Measurements from ENCODE around the gene SERPINB11. TPM values are rescaled to one million over a fixed set of nuclear protein-coding genes. Genes with fewer than 3 reads are reported as not detected.

SERPINB11 gene
- total RNA-seq, 2 experiments from 2014 or later: not detected

- no peaks in the 10 kb centered on the region for H3K4me1 Mint-ChIP-seq
- no peaks in the 10 kb centered on the region for H3K27me3 Mint-ChIP-seq
- H3K4me3 Mint-ChIP-seq: no peak overlapping the region
- DNase-seq: no peak
- H3K36me3 Mint-ChIP-seq (ENCODE audit: low read depth): no peaks in the 10 kb centered on the region
- H3K9me3 Mint-ChIP-seq: no peaks in the 10 kb centered on the region
- no peak overlapping the region for H3K27ac Mint-ChIP-seq
- POLR2A ChIA-PET: no interaction called here
- CTCF ChIA-PET: no interaction called here
These were observed 13.7 kb upstream of the SERPINB11 start for GRCh38 chr18:63689064-63689463.

- no peak overlapping the region for H3K4me3 Mint-ChIP-seq
- CTCF ChIA-PET: no interaction called here
These were observed 5.6 kb upstream of the SERPINB11 start for GRCh38 chr18:63697097-63697660.

GRCh38 chr18:63700501-63700900, 2.3 kb upstream of the SERPINB11 start:
- no peak overlapping the region for H3K4me3 Mint-ChIP-seq
- H3K36me3 Mint-ChIP-seq (ENCODE audit: low read depth): no peaks in the 10 kb centered on the region
- peaks cover 1% of the 10 kb centered on the region for H3K27me3 Mint-ChIP-seq
- H3K4me1 Mint-ChIP-seq: no peaks in the 10 kb centered on the region
- H3K9me3 Mint-ChIP-seq: no peaks in the 10 kb centered on the region
- H3K27ac Mint-ChIP-seq: no peak overlapping the region
- ChIA-PET POLR2A (no interaction called here), CTCF (no interaction called here)
- DNase-seq: no peak

More at GRCh38 chr18:63697097-63697660, 5.6 kb upstream of the SERPINB11 start:
- Mint-ChIP-seq H3K9me3 (no peaks in the 10 kb centered on the region), H3K27ac (no peak overlapping the region), H3K36me3 (ENCODE audit: low read depth) (no peaks in the 10 kb centered on the region), H3K4me1 (no peaks in the 10 kb centered on the region), H3K27me3 (peaks cover 1% of the 10 kb centered on the region)
- POLR2A ChIA-PET: no interaction called here
- no peak for DNase-seq

GRCh38 chr18:63701952-63702351, 808 bp upstream of the SERPINB11 start:
- CTCF ChIA-PET: no interaction called here
- Mint-ChIP-seq H3K36me3 (ENCODE audit: low read depth) (no peaks in the 10 kb centered on the region), H3K4me3 (no peak overlapping the region), H3K27ac (no peak overlapping the region), H3K4me1 (no peaks in the 10 kb centered on the region), H3K9me3 (no peaks in the 10 kb centered on the region), H3K27me3 (peaks cover 1% of the 10 kb centered on the region)
- DNase-seq: no peak
- POLR2A ChIA-PET: no interaction called here

- ChIA-PET POLR2A (no interaction called here), CTCF (no interaction called here)
- no peak for DNase-seq
- no peaks in the 10 kb centered on the region for H3K9me3 Mint-ChIP-seq
- H3K4me3 Mint-ChIP-seq: no peak overlapping the region
- no peak overlapping the region for H3K27ac Mint-ChIP-seq
- no peaks in the 10 kb centered on the region for H3K36me3 Mint-ChIP-seq (ENCODE audit: low read depth)
- no peaks in the 10 kb centered on the region for H3K4me1 Mint-ChIP-seq
- H3K27me3 Mint-ChIP-seq: no peaks in the 10 kb centered on the region
These were observed 2.6 kb downstream of the SERPINB11 start for GRCh38 chr18:63705401-63705800.

- Mint-ChIP-seq H3K27me3 (no peaks in the 10 kb centered on the region), H3K4me3 (no peak overlapping the region), H3K27ac (no peak overlapping the region), H3K36me3 (ENCODE audit: low read depth) (no peaks in the 10 kb centered on the region), H3K4me1 (no peaks in the 10 kb centered on the region), H3K9me3 (no peaks in the 10 kb centered on the region)
- ChIA-PET CTCF (no interaction called here), POLR2A (no interaction called here)
- no peak for DNase-seq
These were observed 5.1 kb downstream of the SERPINB11 start for GRCh38 chr18:63707816-63708215.

GRCh38 chr18:63708650-63709049, 5.9 kb downstream of the SERPINB11 start:
- Mint-ChIP-seq H3K27me3 (no peaks in the 10 kb centered on the region), H3K27ac (no peak overlapping the region), H3K4me3 (no peak overlapping the region), H3K9me3 (peaks cover 4% of the 10 kb centered on the region), H3K4me1 (no peaks in the 10 kb centered on the region), H3K36me3 (ENCODE audit: low read depth) (no peaks in the 10 kb centered on the region)
- ChIA-PET POLR2A (no interaction called here), CTCF (no interaction called here)
- DNase-seq: no peak

GRCh38 chr18:63725682-63726480, 23.1 kb downstream of the SERPINB11 start:
- ChIA-PET POLR2A (no interaction called here), CTCF (no interaction called here)
- Mint-ChIP-seq H3K36me3 (ENCODE audit: low read depth) (no peaks in the 10 kb centered on the region), H3K9me3 (no peaks in the 10 kb centered on the region), H3K4me3 (no peak overlapping the region), H3K4me1 (no peaks in the 10 kb centered on the region), H3K27me3 (no peaks in the 10 kb centered on the region), H3K27ac (no peak overlapping the region)
- no peak for DNase-seq

- Mint-ChIP-seq H3K36me3 (ENCODE audit: low read depth) (no peaks in the 10 kb centered on the region), H3K4me3 (no peak overlapping the region), H3K27me3 (no peaks in the 10 kb centered on the region), H3K4me1 (no peaks in the 10 kb centered on the region), H3K27ac (no peak overlapping the region), H3K9me3 (no peaks in the 10 kb centered on the region)
- ChIA-PET POLR2A (no interaction called here), CTCF (no interaction called here)
- no peak for DNase-seq
These were observed 28.0 kb downstream of the SERPINB11 start for GRCh38 chr18:63730773-63731172.

GRCh38 chr18:63731215-63731614, 28.5 kb downstream of the SERPINB11 start:
- no peaks in the 10 kb centered on the region for H3K9me3 Mint-ChIP-seq
- no peaks in the 10 kb centered on the region for H3K27me3 Mint-ChIP-seq
- ChIA-PET CTCF (no interaction called here), POLR2A (no interaction called here)
- H3K27ac Mint-ChIP-seq: no peak overlapping the region
- no peaks in the 10 kb centered on the region for H3K4me1 Mint-ChIP-seq
- DNase-seq: no peak
- no peaks in the 10 kb centered on the region for H3K36me3 Mint-ChIP-seq (ENCODE audit: low read depth)
- no peak overlapping the region for H3K4me3 Mint-ChIP-seq

GRCh38 chr18:63736876-63737275, 34.1 kb downstream of the SERPINB11 start:
- no peak for DNase-seq
- CTCF ChIA-PET: no interaction called here
- no peaks in the 10 kb centered on the region for H3K4me1 Mint-ChIP-seq
- no peak overlapping the region for H3K27ac Mint-ChIP-seq
- no peaks in the 10 kb centered on the region for H3K36me3 Mint-ChIP-seq (ENCODE audit: low read depth)
- H3K9me3 Mint-ChIP-seq: no peaks in the 10 kb centered on the region
- POLR2A ChIA-PET: no interaction called here
- H3K4me3 Mint-ChIP-seq: no peak overlapping the region
- no peaks in the 10 kb centered on the region for H3K27me3 Mint-ChIP-seq

- Mint-ChIP-seq H3K9me3 (no peaks in the 10 kb centered on the region), H3K36me3 (ENCODE audit: low read depth) (no peaks in the 10 kb centered on the region), H3K27ac (no peak overlapping the region), H3K27me3 (no peaks in the 10 kb centered on the region), H3K4me3 (no peak overlapping the region), H3K4me1 (no peaks in the 10 kb centered on the region)
- no peak for DNase-seq
- CTCF ChIA-PET: no interaction called here
- POLR2A ChIA-PET: no interaction called here
These were observed 39.0 kb downstream of the SERPINB11 start for GRCh38 chr18:63741769-63742168.

GRCh38 chr18:63747006-63747405, 44.2 kb downstream of the SERPINB11 start:
- Mint-ChIP-seq H3K27me3 (no peaks in the 10 kb centered on the region), H3K9me3 (no peaks in the 10 kb centered on the region), H3K27ac (no peak overlapping the region), H3K4me3 (no peak overlapping the region), H3K36me3 (ENCODE audit: low read depth) (no peaks in the 10 kb centered on the region), H3K4me1 (no peaks in the 10 kb centered on the region)
- ChIA-PET CTCF (no interaction called here), POLR2A (no interaction called here)
- DNase-seq: no peak

GRCh38 chr18:63749489-63749888, 46.7 kb downstream of the SERPINB11 start:
- Mint-ChIP-seq H3K4me3 (no peak overlapping the region), H3K9me3 (no peaks in the 10 kb centered on the region), H3K27me3 (no peaks in the 10 kb centered on the region), H3K27ac (no peak overlapping the region), H3K4me1 (no peaks in the 10 kb centered on the region), H3K36me3 (ENCODE audit: low read depth) (no peaks in the 10 kb centered on the region)
- ChIA-PET CTCF (no interaction called here), POLR2A (no interaction called here)
- no peak for DNase-seq
